Neuronal stem cell (in vitro differentiated cells): ENCODE results near the gene BCR.
A peak's percentile ranks its signal among the peaks of the same experiment; 100 is the strongest.

Experiments
- DNase-seq: peaks from one replicate; pipeline ENCODE4 v3.0.0-alpha.2; 2013; ENCODE audit warnings: low spot score
- H2AFZ ChIP-seq: one replicate; pipeline ENCODE4 v1.6.1; 2013; ENCODE audit warnings: mild to moderate bottlenecking, low read length, inconsistent platforms
- H2AK5ac ChIP-seq: 2 replicates; pipeline ENCODE4 v1.6.1; 2013; ENCODE audit warnings: low read depth, mild to moderate bottlenecking, inconsistent platforms, low read length, moderate library complexity, mixed read lengths
- H2BK120ac ChIP-seq: 2 replicates; pipeline ENCODE4 v1.6.1; 2013; ENCODE audit warnings: low read depth, mild to moderate bottlenecking, inconsistent platforms, low read length, moderate library complexity, mixed read lengths
- H2BK12ac ChIP-seq: one replicate; pipeline ENCODE4 v1.6.1; 2013; ENCODE audit warnings: low read length, inconsistent platforms
- H2BK15ac ChIP-seq: 2 replicates; pipeline ENCODE4 v1.6.1; 2013; ENCODE audit warnings: mild to moderate bottlenecking, low read length, inconsistent platforms, mixed read lengths
- H2BK5ac ChIP-seq: one replicate; pipeline ENCODE4 v1.6.1; 2013; ENCODE audit warnings: inconsistent platforms, mild to moderate bottlenecking, low read length, moderate library complexity
- H3K14ac ChIP-seq: one replicate; pipeline ENCODE4 v1.6.1; 2013; ENCODE audit warnings: low read length, inconsistent platforms
- H3K18ac ChIP-seq: 2 replicates; pipeline ENCODE4 v1.6.1; 2013; ENCODE audit warnings: low read length, inconsistent platforms
- H3K23ac ChIP-seq: 2 replicates; pipeline ENCODE4 v1.6.1; 2013; ENCODE audit warnings: low read depth, mild to moderate bottlenecking, mixed read lengths, low read length, inconsistent platforms; ENCODE audit not compliant: poor library complexity
- H3K27ac ChIP-seq: replicated peaks from 3 replicates; pipeline ENCODE4 v1.5.1; 2013; ENCODE audit warnings: low read length, inconsistent platforms
- H3K27me3 ChIP-seq, 3 experiments: 2 replicates each; pipeline ENCODE4 v1.6.1; 2013; ENCODE audit warnings: low read length in 3 of 3, mild to moderate bottlenecking in 2 of 3, inconsistent platforms in 1 of 3, low read depth in 1 of 3, mixed read lengths in 1 of 3, moderate library complexity in 1 of 3; ENCODE audit not compliant: control insufficient read depth in 3 of 3, insufficient read depth in 3 of 3
- H3K36me3 ChIP-seq, 2 donors: replicated peaks in 1 of 2; 2 replicates each; pipeline ENCODE4 v1.6.1; 2013; ENCODE audit warnings: low read length in 2 of 2; ENCODE audit not compliant: control insufficient read depth in 2 of 2, insufficient read depth in 2 of 2
- H3K4ac ChIP-seq: 2 replicates; pipeline ENCODE4 v1.6.1; 2013; ENCODE audit warnings: inconsistent platforms, mild to moderate bottlenecking, low read length, moderate library complexity
- H3K4me1 ChIP-seq, 2 donors: 1 replicate in 1 of 2; 2 replicates in 1 of 2; pipeline ENCODE4 v1.6.1; 2013; ENCODE audit warnings: low read length in 2 of 2, low read depth in 1 of 2; ENCODE audit not compliant: control insufficient read depth in 2 of 2, insufficient read depth in 1 of 2
- H3K4me2 ChIP-seq: one replicate; pipeline ENCODE4 v1.6.1; 2013; ENCODE audit warnings: mild to moderate bottlenecking, low read length, inconsistent platforms; ENCODE audit not compliant: insufficient read depth, poor library complexity, severe bottlenecking
- H3K4me3 ChIP-seq, 2 donors: 2 replicates each; pipeline ENCODE4 v1.5.1; 2013; ENCODE audit warnings: low read length in 2 of 2, mild to moderate bottlenecking in 2 of 2, inconsistent platforms in 1 of 2, moderate library complexity in 1 of 2
- H3K79me1 ChIP-seq: one replicate; pipeline ENCODE4 v1.6.1; 2013; ENCODE audit warnings: low read depth, mild to moderate bottlenecking, inconsistent platforms, low read length, moderate library complexity
- H3K9ac ChIP-seq: one replicate; pipeline ENCODE4 v1.6.1; 2013; ENCODE audit warnings: mild to moderate bottlenecking, low read depth, low read length, inconsistent platforms; ENCODE audit not compliant: poor library complexity
- H3K9me3 ChIP-seq, 2 donors: replicated peaks in 1 of 2; 2 replicates each; pipeline versions ENCODE3 to v1.6.1; 2013; ENCODE audit warnings: low read length in 2 of 2, mild to moderate bottlenecking in 2 of 2, inconsistent platforms in 1 of 2, low read depth in 1 of 2, mixed read lengths in 1 of 2, moderate library complexity in 1 of 2; ENCODE audit not compliant: control insufficient read depth in 2 of 2, insufficient read depth in 1 of 2
- H4K8ac ChIP-seq: one replicate; pipeline ENCODE4 v1.6.1; 2013; ENCODE audit warnings: low read depth, mild to moderate bottlenecking, inconsistent platforms, low read length, moderate library complexity
- H4K91ac ChIP-seq: one replicate; pipeline ENCODE4 v1.6.1; 2013; ENCODE audit warnings: low read length, low read depth, mild to moderate bottlenecking, inconsistent platforms; ENCODE audit not compliant: poor library complexity
- WGBS, 2 donors: extraction: QIAGEN DNeasy Blood & Tissue Kit; methylation state at CpG; one replicate each; pipeline ENCODE4 v1.1.7; 2013; ENCODE audit warnings: missing lambda C conversion rate in 2 of 2, mixed read lengths in 1 of 2; ENCODE audit not compliant: insufficient read length in 2 of 2, insufficient replicate concordance in 1 of 2; ENCODE audit errors: extremely low coverage in 2 of 2; 5-methylcytosine and 5-hydroxymethylcytosine counted together

BCR gene

DNA sequence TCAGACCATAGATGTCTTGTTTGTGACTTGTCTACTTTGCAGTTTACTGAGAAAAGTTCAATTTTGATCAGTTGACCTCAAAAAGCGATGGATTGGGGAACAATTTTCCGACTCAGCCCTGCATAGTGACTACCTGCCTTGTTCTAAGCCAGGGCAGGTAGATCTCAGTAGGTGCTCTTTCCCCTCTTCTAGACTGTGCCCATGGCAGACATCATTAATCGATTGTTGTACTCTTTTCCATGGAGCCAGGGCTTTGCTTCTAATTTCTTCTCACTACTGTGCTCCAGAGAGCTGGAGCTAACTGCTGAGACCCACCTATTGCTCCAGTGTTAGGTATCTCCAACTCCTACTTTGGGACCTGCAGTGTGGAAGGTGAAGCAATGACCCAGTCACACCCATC is 25.2 kb upstream of the BCR start:
- Histone ChIP-seq H2BK12ac (no peak overlapping the region), H2AFZ (no peak overlapping the region), H3K9ac (no peak overlapping the region), H2BK5ac (no peak overlapping the region), H2BK120ac (no peak overlapping the region), H3K27ac (no peak overlapping the region), H4K91ac (no peak overlapping the region), H3K4me1 (peaks cover 0 to 13% of the 10 kb centered on the region in 2 donors), H3K23ac (peak overlapping the region; percentile 56), H3K14ac (no peak overlapping the region), H2AK5ac (no peak overlapping the region), H3K27me3 (no peaks in the 10 kb centered on the region), H3K79me1 (no peaks in the 10 kb centered on the region), H3K18ac (no peak overlapping the region), H2BK15ac (no peak overlapping the region), H3K4me3 (no peak overlapping the region), H3K9me3 (no peaks in the 10 kb centered on the region), H3K4ac (no peak overlapping the region), H3K4me2 (no peak overlapping the region), H3K36me3 (peaks cover 0 to 58% of the 10 kb centered on the region in 2 donors), H4K8ac (no peak overlapping the region)
- no CpG with 5 or more reads among the region's 3 CpGs for WGBS, 2 donors
- DNase-seq = no peak

- Histone ChIP-seq H2BK12ac (no peak overlapping the region), H3K4me2 (no peak overlapping the region), H3K79me1 (no peaks in the 10 kb centered on the region), H2AFZ (no peak overlapping the region), H2AK5ac (no peak overlapping the region), H3K27me3 (no peaks in the 10 kb centered on the region), H3K9ac (no peak overlapping the region), H3K4me1 (peaks cover 0 to 13% of the 10 kb centered on the region in 2 donors), H3K23ac (peak overlapping the region; percentile 56), H2BK5ac (no peak overlapping the region), H3K14ac (no peak overlapping the region), H3K9me3 (no peaks in the 10 kb centered on the region), H3K36me3 (peaks cover 0 to 53% of the 10 kb centered on the region in 2 donors), H3K27ac (no peak overlapping the region), H2BK120ac (no peak overlapping the region), H3K4ac (no peak overlapping the region), H3K4me3 (no peak overlapping the region), H2BK15ac (no peak overlapping the region), H4K91ac (no peak overlapping the region), H3K18ac (no peak overlapping the region), H4K8ac (no peak overlapping the region)
- no peak for DNase-seq
- no CpG with 5 or more reads among the region's 9 CpGs for WGBS, 2 donors
These were observed 24.5 kb upstream of the BCR start for GRCh38 chr22:23155831-23156230.

GRCh38 chr22:23156286-23156685 is 24.0 kb upstream of the BCR start:
- no peak overlapping the region for H2BK5ac ChIP-seq
- H3K4ac ChIP-seq = no peak overlapping the region
- peak overlapping the region; percentile 38 for H3K23ac ChIP-seq
- peaks cover 0 to 52% of the 10 kb centered on the region in 2 donors for H3K36me3 ChIP-seq
- H3K9ac ChIP-seq = no peak overlapping the region
- H3K27ac ChIP-seq = no peak overlapping the region
- no peak overlapping the region for H3K4me3 ChIP-seq
- peaks cover 0 to 13% of the 10 kb centered on the region in 2 donors for H3K4me1 ChIP-seq
- WGBS, 2 donors = no CpG with 5 or more reads among the region's 8 CpGs
- no peaks in the 10 kb centered on the region for H3K9me3 ChIP-seq
- no peak overlapping the region for H2BK15ac ChIP-seq
- no peak overlapping the region for H2AFZ ChIP-seq
- no peak overlapping the region for H3K18ac ChIP-seq
- H3K79me1 ChIP-seq = no peaks in the 10 kb centered on the region
- no peak overlapping the region for H2BK120ac ChIP-seq
- DNase-seq = no peak
- H4K91ac ChIP-seq = no peak overlapping the region
- H3K4me2 ChIP-seq = no peak overlapping the region
- no peak overlapping the region for H2AK5ac ChIP-seq
- no peak overlapping the region for H2BK12ac ChIP-seq
- H3K27me3 ChIP-seq = no peaks in the 10 kb centered on the region
- no peak overlapping the region for H4K8ac ChIP-seq
- H3K14ac ChIP-seq = no peak overlapping the region

GRCh38 chr22:23157560-23158515 is 22.5 kb upstream of the BCR start:
- peak overlapping the region; percentile 32 for H3K14ac ChIP-seq
- H2BK5ac ChIP-seq = peak overlapping the region; percentile 27

More at GRCh38 chr22:23157560-23158515, 22.5 kb upstream of the BCR start:
- Histone ChIP-seq H3K9me3 (no peaks in the 10 kb centered on the region), H3K27ac (no peak overlapping the region), H2AK5ac (peak overlapping the region; percentile 82), H3K4me3 (no peak overlapping the region), H4K91ac (no peak overlapping the region), H3K4me1 (peaks cover 0 to 13% of the 10 kb centered on the region in 2 donors), H2BK15ac (peak overlapping the region; percentile 20), H2BK120ac (peak overlapping the region; percentile 32), H2BK12ac (peak overlapping the region; percentile 95), H3K9ac (no peak overlapping the region), H3K4ac (no peak overlapping the region), H3K23ac (peak overlapping the region; percentile 98), H3K4me2 (no peak overlapping the region), H3K36me3 (peaks cover 0 to 45% of the 10 kb centered on the region in 2 donors), H3K18ac (peak overlapping the region; percentile 65), H3K79me1 (no peaks in the 10 kb centered on the region), H4K8ac (no peak overlapping the region), H3K27me3 (no peaks in the 10 kb centered on the region), H2AFZ (no peak overlapping the region)
- no peak for DNase-seq
- no CpG with 5 or more reads among the region's 22 CpGs for WGBS, 2 donors
